Osteocyte (in vitro differentiated cells): Measurements from ENCODE around the gene SBSN. TPM values are rescaled to one million over a fixed set of nuclear protein-coding genes. Genes with fewer than 3 reads are reported as not detected.

Source experiments
- DNase-seq: peaks from one replicate; pipeline ENCODE4 v3.0.0; 2021; ENCODE audit warnings: mixed read lengths; ENCODE audit not compliant: unreplicated experiment; ENCODE audit errors: extremely low spot score
- H3K27ac Mint-ChIP-seq: one replicate; pipeline ENCODE4 v1.8.0; 2021; ENCODE audit warnings: mild to moderate bottlenecking, mixed read lengths; ENCODE audit not compliant: unreplicated experiment
- H3K27me3 Mint-ChIP-seq: one replicate; pipeline ENCODE4 v1.8.0; 2021; ENCODE audit warnings: mixed read lengths; ENCODE audit not compliant: unreplicated experiment
- H3K36me3 Mint-ChIP-seq: one replicate; pipeline ENCODE4 v1.8.0; 2021; ENCODE audit warnings: mixed read lengths; ENCODE audit not compliant: unreplicated experiment
- H3K4me1 Mint-ChIP-seq: one replicate; pipeline ENCODE4 v1.8.0; 2021; ENCODE audit warnings: mixed read lengths; ENCODE audit not compliant: unreplicated experiment
- H3K4me3 Mint-ChIP-seq: one replicate; pipeline ENCODE4 v1.8.0; 2021; ENCODE audit warnings: mild to moderate bottlenecking, moderate library complexity, mixed read lengths; ENCODE audit not compliant: unreplicated experiment
- H3K9me3 Mint-ChIP-seq: one replicate; pipeline ENCODE4 v1.8.0; 2021; ENCODE audit warnings: mixed read lengths; ENCODE audit not compliant: unreplicated experiment
- CTCF ChIP-seq: fragments of 200-600 bp; sonication (generic); IDR thresholded peaks from 2 replicates; pipeline ENCODE4 v1.5.0; 2021; ENCODE audit warnings: antibody characterized with exemption, mild to moderate bottlenecking, moderate library complexity
- total RNA-seq: library from RNA; stranded (reverse); gene quantifications from 2 replicates; pipeline ENCODE4 v1.2.1, GENCODE V29; 2021

The SBSN gene
- total RNA-seq, 1 donor from 2014 or later = not detected

GRCh38 chr19:35540356-35540927, 12.3 kb upstream of the SBSN start:
- H3K27ac Mint-ChIP-seq = no peak overlapping the region
- no peaks in the 10 kb centered on the region for H3K9me3 Mint-ChIP-seq
- H3K4me3 Mint-ChIP-seq = no peak overlapping the region
- peaks cover 8% of the 10 kb centered on the region for H3K4me1 Mint-ChIP-seq
- no peaks in the 10 kb centered on the region for H3K36me3 Mint-ChIP-seq
- no peaks in the 10 kb centered on the region for H3K27me3 Mint-ChIP-seq
- TF ChIP-seq CTCF = no peak
- no peak for DNase-seq

- no peak for DNase-seq
- no peak for TF ChIP-seq CTCF
- no peaks in the 10 kb centered on the region for H3K27me3 Mint-ChIP-seq
- no peaks in the 10 kb centered on the region for H3K9me3 Mint-ChIP-seq
- H3K27ac Mint-ChIP-seq = no peak overlapping the region
- peaks cover 7% of the 10 kb centered on the region for H3K4me1 Mint-ChIP-seq
- no peak overlapping the region for H3K4me3 Mint-ChIP-seq
- no peaks in the 10 kb centered on the region for H3K36me3 Mint-ChIP-seq
Observed at GRCh38 chr19:35539850-35540249, 11.7 kb upstream of the SBSN start.

GRCh38 chr19:35539314-35539713, 11.2 kb upstream of the SBSN start:
- Mint-ChIP-seq H3K36me3 (no peaks in the 10 kb centered on the region), H3K9me3 (no peaks in the 10 kb centered on the region), H3K4me1 (peaks cover 2% of the 10 kb centered on the region), H3K4me3 (no peak overlapping the region), H3K27me3 (no peaks in the 10 kb centered on the region), H3K27ac (no peak overlapping the region)
- no peak for TF ChIP-seq CTCF
- no peak for DNase-seq

- H3K9me3 Mint-ChIP-seq = no peaks in the 10 kb centered on the region
- H3K27me3 Mint-ChIP-seq = peaks cover 6% of the 10 kb centered on the region
- no peaks in the 10 kb centered on the region for H3K4me1 Mint-ChIP-seq
- DNase-seq = no peak
- no peak overlapping the region for H3K4me3 Mint-ChIP-seq
- no peak overlapping the region for H3K27ac Mint-ChIP-seq
- TF ChIP-seq CTCF = no peak
- no peaks in the 10 kb centered on the region for H3K36me3 Mint-ChIP-seq
Observed at GRCh38 chr19:35534803-35535480, 6.8 kb upstream of the SBSN start.

GRCh38 chr19:35533822-35534392, 5.8 kb upstream of the SBSN start:
- DNase-seq = no peak
- H3K27ac Mint-ChIP-seq = no peak overlapping the region

More at GRCh38 chr19:35533822-35534392, 5.8 kb upstream of the SBSN start:
- peaks cover 6% of the 10 kb centered on the region for H3K27me3 Mint-ChIP-seq
- H3K36me3 Mint-ChIP-seq = no peaks in the 10 kb centered on the region
- H3K4me3 Mint-ChIP-seq = no peak overlapping the region
- no peaks in the 10 kb centered on the region for H3K4me1 Mint-ChIP-seq
- H3K9me3 Mint-ChIP-seq = no peaks in the 10 kb centered on the region
- TF ChIP-seq CTCF = no peak
